WERI-Rb-1 (cell line): ENCODE measurements around the gene SIX1.

Experiments
- DNase-seq: peaks from one replicate; pipeline ENCODE4 v3.0.0-alpha.2; 2020
- H3K27ac ChIP-seq: fragments of 250-450 bp; sonication (Bioruptor Pico); 2 replicates; pipeline ENCODE4 v1.5.1; 2020; ENCODE audit warnings: mild to moderate bottlenecking, moderate library complexity
- H3K27me3 ChIP-seq: fragments of 250-450 bp; sonication (Bioruptor Pico); 2 replicates; pipeline ENCODE4 v1.5.1; 2021; ENCODE audit warnings: mild to moderate bottlenecking, low read depth, moderate library complexity; ENCODE audit not compliant: insufficient read depth, severe bottlenecking
- H3K36me3 ChIP-seq: fragments of 250-450 bp; sonication (Bioruptor Pico); 2 replicates; pipeline ENCODE4 v1.5.1; 2020; ENCODE audit warnings: mild to moderate bottlenecking, moderate library complexity
- H3K4me3 ChIP-seq: 2 replicates; pipeline ENCODE4 v1.5.1; 2011; ENCODE audit warnings: low read depth, mild to moderate bottlenecking, control low read depth, low read length
- H3K9me3 ChIP-seq: fragments of 250-450 bp; sonication (Bioruptor Pico); 2 replicates; pipeline ENCODE4 v1.5.1; 2021; ENCODE audit warnings: mild to moderate bottlenecking, moderate library complexity; ENCODE audit not compliant: severe bottlenecking
- CTCF ChIP-seq: IDR thresholded peaks from 2 replicates; pipeline ENCODE4 v1.5.1; 2011; ENCODE audit warnings: low read depth, mild to moderate bottlenecking, control low read depth, inconsistent platforms, low read length

SIX1 gene

GRCh38 chr14:60622917-60623257 is 26.4 kb downstream of the SIX1 start:
- DNase-seq, result no peak
- H3K27me3 ChIP-seq, result no peaks in the 10 kb centered on the region
- no peak for TF ChIP-seq CTCF
- no peaks in the 10 kb centered on the region for H3K36me3 ChIP-seq
- H3K27ac ChIP-seq, result no peak overlapping the region
- H3K9me3 ChIP-seq, result no peaks in the 10 kb centered on the region
- H3K4me3 ChIP-seq, result no peak overlapping the region

- H3K27ac ChIP-seq, result no peak overlapping the region
- no peak for TF ChIP-seq CTCF
- no peaks in the 10 kb centered on the region for H3K27me3 ChIP-seq
- no peaks in the 10 kb centered on the region for H3K9me3 ChIP-seq
- no peak for DNase-seq
- H3K4me3 ChIP-seq, result no peak overlapping the region
- no peaks in the 10 kb centered on the region for H3K36me3 ChIP-seq
Measured at GRCh38 chr14:60622210-60622916, 26.9 kb downstream of the SIX1 start.

GRCh38 chr14:60621386-60621785 is 27.9 kb downstream of the SIX1 start:
- H3K36me3 ChIP-seq, result no peaks in the 10 kb centered on the region
- no peak for DNase-seq
- H3K27me3 ChIP-seq, result no peaks in the 10 kb centered on the region
- no peak overlapping the region for H3K27ac ChIP-seq
- H3K9me3 ChIP-seq, result no peaks in the 10 kb centered on the region
- no peak for TF ChIP-seq CTCF
- H3K4me3 ChIP-seq, result no peak overlapping the region

GRCh38 chr14:60618241-60618640 is 31.0 kb downstream of the SIX1 start:
- TF ChIP-seq CTCF, result no peak
- no peak for DNase-seq

GRCh38 chr14:60616461-60616959 is 32.8 kb downstream of the SIX1 start:
- TF ChIP-seq CTCF, result no peak
- no peaks in the 10 kb centered on the region for H3K9me3 ChIP-seq
- no peak overlapping the region for H3K27ac ChIP-seq
- no peak for DNase-seq
- H3K27me3 ChIP-seq, result no peaks in the 10 kb centered on the region
- no peaks in the 10 kb centered on the region for H3K36me3 ChIP-seq
- no peak overlapping the region for H3K4me3 ChIP-seq

More at GRCh38 chr14:60618241-60618640, 31.0 kb downstream of the SIX1 start:
- Histone ChIP-seq H3K9me3 (no peaks in the 10 kb centered on the region), H3K4me3 (no peak overlapping the region), H3K27me3 (no peaks in the 10 kb centered on the region), H3K36me3 (no peaks in the 10 kb centered on the region), H3K27ac (no peak overlapping the region)

- no peak for TF ChIP-seq CTCF
Measured at GRCh38 chr14:60602291-60602690, 47.0 kb downstream of the SIX1 start.

More at GRCh38 chr14:60602291-60602690, 47.0 kb downstream of the SIX1 start:
- H3K36me3 ChIP-seq, result no peaks in the 10 kb centered on the region
- H3K27me3 ChIP-seq, result no peaks in the 10 kb centered on the region
- no peak overlapping the region for H3K27ac ChIP-seq
- no peak overlapping the region for H3K4me3 ChIP-seq
- H3K9me3 ChIP-seq, result no peaks in the 10 kb centered on the region
- no peak for DNase-seq
